Coronary artery (tissue), 2 donors: ENCODE data around the gene JARID2.

Experiments used
- DNase-seq: peaks from one replicate; pipeline ENCODE4 v3.0.0-alpha.2; 2017; ENCODE audit warnings: low spot score
- H3K27ac ChIP-seq, 2 donors: fragments of 200-600 bp; sonication (generic); one replicate each; pipeline ENCODE4 v1.5.1; 2016 to 2019
- H3K4me3 ChIP-seq: fragments of 200-600 bp; sonication (generic); 2 replicates; pipeline ENCODE4 v1.5.1; 2016; ENCODE audit warnings: mild to moderate bottlenecking, moderate library complexity
- CTCF ChIP-seq: fragments of 200-600 bp; sonication (generic); IDR thresholded peaks from one replicate; pipeline ENCODE4 v1.5.1; 2019; ENCODE audit warnings: antibody characterized with exemption

Gene JARID2

DNA sequence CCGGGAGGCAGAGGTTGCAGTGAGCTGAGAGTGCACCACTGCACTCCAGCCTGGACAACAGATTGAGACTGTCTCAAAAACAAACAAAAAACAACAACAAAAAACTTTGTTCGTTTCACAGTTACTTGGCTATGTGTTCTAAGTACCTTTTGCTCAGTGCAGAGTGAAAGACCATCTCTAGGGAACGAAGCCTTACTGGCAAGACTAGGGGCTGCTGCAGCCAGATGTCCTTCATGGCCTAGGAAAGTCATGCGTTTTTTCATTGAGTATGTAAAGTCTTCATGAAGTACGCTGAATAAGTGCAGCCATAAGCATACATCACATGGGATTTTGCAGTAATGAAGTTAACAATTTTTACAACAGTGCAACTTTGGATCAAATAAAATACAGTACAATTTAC lies 111.1 kb downstream of the JARID2 start:
- no peak for DNase-seq
- H3K27ac ChIP-seq = no peak overlapping the region
- no peak for TF ChIP-seq CTCF
- no peak overlapping the region for H3K4me3 ChIP-seq

- H3K27ac ChIP-seq = no peak overlapping the region
- no peak for TF ChIP-seq CTCF
- DNase-seq = no peak
- no peak overlapping the region for H3K4me3 ChIP-seq
Measured at GRCh38 chr6:15357782-15358181, 111.9 kb downstream of the JARID2 start.

- no peak for TF ChIP-seq CTCF
- H3K4me3 ChIP-seq = no peak overlapping the region
- DNase-seq = no peak
- H3K27ac ChIP-seq = no peak overlapping the region
Measured at GRCh38 chr6:15358579-15359327, 112.9 kb downstream of the JARID2 start.

- Histone ChIP-seq H3K27ac (no peak overlapping the region), H3K4me3 (no peak overlapping the region)
- no peak for TF ChIP-seq CTCF
- DNase-seq = no peak
Measured at GRCh38 chr6:15359335-15359862, 113.5 kb downstream of the JARID2 start.

DNA sequence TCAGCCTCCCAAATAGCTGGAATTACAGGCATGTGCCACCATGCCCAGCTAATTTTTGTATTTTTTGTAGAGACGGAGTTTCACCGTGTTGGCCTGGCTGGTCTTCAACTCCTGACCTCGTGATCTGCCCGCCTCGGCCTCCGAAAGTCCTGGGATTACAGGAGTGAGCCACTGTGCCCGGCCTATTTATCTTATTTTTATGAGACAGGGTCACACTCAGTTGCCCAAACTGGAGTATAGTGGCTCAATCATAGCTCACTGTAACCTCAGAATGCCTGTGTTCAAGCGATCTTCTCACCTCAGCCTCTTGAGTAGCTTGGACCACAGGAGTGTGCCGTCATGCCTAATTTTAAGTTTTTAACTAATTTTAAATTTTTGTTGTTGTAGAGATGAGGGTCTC lies 114.4 kb downstream of the JARID2 start:
- no peak for DNase-seq
- H3K27ac ChIP-seq = no peak overlapping the region
- no peak for TF ChIP-seq CTCF
- no peak overlapping the region for H3K4me3 ChIP-seq

- no peak for TF ChIP-seq CTCF
- no peak for DNase-seq
- no peak overlapping the region for H3K4me3 ChIP-seq
- no peak overlapping the region for H3K27ac ChIP-seq
Measured at GRCh38 chr6:15361197-15361596, 115.3 kb downstream of the JARID2 start.
